GM19023 (cell line): ENCODE results near the gene MALAT1.

Experiments used
- ATAC-seq: cut with Tn5 transposase; IDR thresholded peaks from one replicate; pipeline ENCODE4 v1.9.1; 2021; ENCODE audit warnings: mild to moderate bottlenecking, moderate library complexity; ENCODE audit not compliant: unreplicated experiment

MALAT1 gene

DNA sequence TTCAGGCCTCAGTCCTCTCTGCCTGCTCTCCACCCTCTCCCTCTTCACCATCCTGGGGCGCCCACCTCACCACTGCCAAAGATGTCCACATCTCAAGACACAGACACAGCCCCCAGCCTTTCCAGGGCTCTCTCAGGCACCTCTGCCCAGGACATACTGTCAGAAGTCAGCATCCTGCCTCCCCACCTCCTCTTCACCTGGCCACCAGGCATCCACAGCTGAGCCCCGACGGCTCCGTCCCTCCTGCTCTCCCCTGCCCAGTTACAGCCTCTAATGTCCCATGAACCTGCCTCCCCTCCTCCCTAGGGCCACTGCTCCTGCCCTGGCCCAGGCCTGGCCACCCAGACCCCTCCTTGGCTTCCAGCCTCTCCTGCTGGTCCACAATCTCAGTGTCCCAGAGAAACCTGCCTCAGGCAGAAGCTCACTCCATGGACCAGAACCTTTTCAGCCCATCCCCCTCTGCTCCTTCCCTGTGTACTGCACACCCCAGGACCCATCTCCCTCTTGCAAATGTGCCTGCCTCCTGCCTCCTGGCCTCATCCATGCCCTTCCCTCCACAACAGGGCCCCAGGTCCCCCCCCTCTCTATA lies 56.1 kb downstream of the MALAT1 start:
- no peak for ATAC-seq

DNA sequence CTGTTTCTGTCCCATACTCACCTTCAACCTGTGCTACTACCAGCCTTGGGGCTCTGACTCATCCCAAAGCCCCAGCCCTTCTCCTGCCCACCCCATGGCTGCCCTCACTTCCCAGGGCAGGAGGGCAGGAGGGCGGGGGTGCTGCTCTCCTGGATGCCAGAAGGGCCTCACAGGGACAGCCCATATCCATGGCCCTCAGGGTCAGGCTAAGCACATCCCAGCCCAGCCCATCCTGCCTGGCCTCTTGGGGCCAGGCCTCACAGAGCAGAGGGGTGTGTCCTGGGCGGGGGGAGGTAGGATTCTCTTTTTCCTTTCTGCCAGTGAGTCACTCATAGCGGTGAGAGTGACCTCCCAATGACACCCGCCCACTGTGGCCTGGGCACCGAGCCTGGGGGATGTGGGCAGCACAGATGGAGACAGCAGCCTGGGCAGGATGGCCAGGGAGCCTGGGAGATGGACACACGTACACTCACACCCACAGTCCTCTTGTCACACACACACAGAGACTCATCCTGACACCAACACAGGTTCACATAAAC lies 56.9 kb downstream of the MALAT1 start:
- no peak for ATAC-seq
